BJ (cell line): ENCODE results near the gene TTLL11. TPM values are rescaled to one million over a fixed set of nuclear protein-coding genes. Genes with fewer than 3 reads are reported as not detected.

ENCODE experiments used
- CTCF ChIA-PET: fragments of 350-600 bp; formaldehyde crosslinking; extraction: SDS; loops from one replicate; lab custom pipeline; 2021; ENCODE audit warnings: antibody characterized with exemption, inconsistent platforms; lab: Yijun Ruan, JAX
- POLR2A ChIA-PET: fragments of 300-600 bp; sonication (Branson Sonifier 250); formaldehyde crosslinking; extraction: SDS; loops from one replicate; lab custom pipeline; 2021; ENCODE audit warnings: antibody characterized with exemption; lab: Charles Lee
- DNase-seq: peaks from one replicate; pipeline ENCODE4 v3.0.0-alpha.2; 2011; ENCODE audit warnings: low read depth
- H3K27me3 ChIP-seq: 2 replicates; pipeline ENCODE4 v1.6.0; 2011; ENCODE audit warnings: low read length; ENCODE audit not compliant: control insufficient read depth, insufficient read depth
- H3K36me3 ChIP-seq: 2 replicates; pipeline ENCODE4 v1.5.1; 2011; ENCODE audit warnings: low read length; ENCODE audit not compliant: control insufficient read depth, insufficient read depth
- H3K4me3 ChIP-seq: 2 replicates; pipeline ENCODE4 v1.5.1; 2011; ENCODE audit warnings: low read depth, mild to moderate bottlenecking, control low read depth, low read length
- polyA plus RNA-seq: library from polyadenylated mRNA; depleted of rRNA; stranded (reverse); fragments of >200 nt; gene quantifications from 2 replicates; pipeline ENCODE4 v1.2.3, GENCODE V29; 2011
- TF ChIP-seq, protein P1 (sequence below): IDR thresholded peaks from 2 replicates; pipeline ENCODE4 v1.5.1; 2011; ENCODE audit warnings: low read depth, mild to moderate bottlenecking, control low read depth, inconsistent platforms, low read length, moderate library complexity; ENCODE audit not compliant: insufficient read depth

The TTLL11 gene
- polyA plus RNA-seq, 1 experiment, result 5.6 TPM

DNA sequence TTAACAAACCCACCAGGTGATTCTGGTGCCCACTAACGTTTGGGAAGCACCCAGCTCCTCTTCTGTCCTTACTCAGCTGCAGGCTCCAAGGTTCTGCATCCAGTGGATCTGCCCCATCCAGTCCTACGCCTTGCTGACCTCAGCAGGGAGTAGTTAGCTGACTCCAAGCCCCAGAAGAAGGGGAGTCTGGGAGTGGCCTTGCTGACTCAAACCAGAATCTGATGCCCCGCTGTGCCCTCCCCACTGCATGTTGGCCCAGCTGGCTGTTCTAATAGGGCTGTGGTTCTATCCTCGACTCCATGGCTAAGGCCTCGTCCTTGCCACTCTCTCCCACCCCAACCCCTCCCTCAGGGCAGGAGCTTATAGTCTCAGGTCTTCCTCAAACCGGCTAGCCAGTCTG is 136.3 kb downstream of the TTLL11 start:
- H3K27me3 ChIP-seq, result no peaks in the 10 kb centered on the region
- CTCF ChIA-PET, result interaction anchor here (1.5 kb wide), 1 partner anchor 52 kb away, joined by 3 read pairs; no protein-coding TSS in a partner anchor
- POLR2A ChIA-PET, result no interaction called here
- TF ChIP-seq, protein P1, sequence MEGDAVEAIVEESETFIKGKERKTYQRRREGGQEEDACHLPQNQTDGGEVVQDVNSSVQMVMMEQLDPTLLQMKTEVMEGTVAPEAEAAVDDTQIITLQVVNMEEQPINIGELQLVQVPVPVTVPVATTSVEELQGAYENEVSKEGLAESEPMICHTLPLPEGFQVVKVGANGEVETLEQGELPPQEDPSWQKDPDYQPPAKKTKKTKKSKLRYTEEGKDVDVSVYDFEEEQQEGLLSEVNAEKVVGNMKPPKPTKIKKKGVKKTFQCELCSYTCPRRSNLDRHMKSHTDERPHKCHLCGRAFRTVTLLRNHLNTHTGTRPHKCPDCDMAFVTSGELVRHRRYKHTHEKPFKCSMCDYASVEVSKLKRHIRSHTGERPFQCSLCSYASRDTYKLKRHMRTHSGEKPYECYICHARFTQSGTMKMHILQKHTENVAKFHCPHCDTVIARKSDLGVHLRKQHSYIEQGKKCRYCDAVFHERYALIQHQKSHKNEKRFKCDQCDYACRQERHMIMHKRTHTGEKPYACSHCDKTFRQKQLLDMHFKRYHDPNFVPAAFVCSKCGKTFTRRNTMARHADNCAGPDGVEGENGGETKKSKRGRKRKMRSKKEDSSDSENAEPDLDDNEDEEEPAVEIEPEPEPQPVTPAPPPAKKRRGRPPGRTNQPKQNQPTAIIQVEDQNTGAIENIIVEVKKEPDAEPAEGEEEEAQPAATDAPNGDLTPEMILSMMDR, result no peak
- H3K36me3 ChIP-seq, result no peaks in the 10 kb centered on the region
- H3K4me3 ChIP-seq, result no peak overlapping the region
- DNase-seq, result no peak

- TF ChIP-seq, protein P1, result no peak
- POLR2A ChIA-PET, result no interaction called here
- Histone ChIP-seq H3K4me3 (no peak overlapping the region), H3K27me3 (no peaks in the 10 kb centered on the region), H3K36me3 (no peaks in the 10 kb centered on the region)
- no peak for DNase-seq
- CTCF ChIA-PET, result interaction anchor here (0.9 to 1.5 kb wide), 2 partner anchors 9 to 51 kb away, joined by 3 to 4 read pairs; no protein-coding TSS in a partner anchor
Observed at GRCh38 chr9:121955649-121956048, 137.5 kb downstream of the TTLL11 start.

DNA sequence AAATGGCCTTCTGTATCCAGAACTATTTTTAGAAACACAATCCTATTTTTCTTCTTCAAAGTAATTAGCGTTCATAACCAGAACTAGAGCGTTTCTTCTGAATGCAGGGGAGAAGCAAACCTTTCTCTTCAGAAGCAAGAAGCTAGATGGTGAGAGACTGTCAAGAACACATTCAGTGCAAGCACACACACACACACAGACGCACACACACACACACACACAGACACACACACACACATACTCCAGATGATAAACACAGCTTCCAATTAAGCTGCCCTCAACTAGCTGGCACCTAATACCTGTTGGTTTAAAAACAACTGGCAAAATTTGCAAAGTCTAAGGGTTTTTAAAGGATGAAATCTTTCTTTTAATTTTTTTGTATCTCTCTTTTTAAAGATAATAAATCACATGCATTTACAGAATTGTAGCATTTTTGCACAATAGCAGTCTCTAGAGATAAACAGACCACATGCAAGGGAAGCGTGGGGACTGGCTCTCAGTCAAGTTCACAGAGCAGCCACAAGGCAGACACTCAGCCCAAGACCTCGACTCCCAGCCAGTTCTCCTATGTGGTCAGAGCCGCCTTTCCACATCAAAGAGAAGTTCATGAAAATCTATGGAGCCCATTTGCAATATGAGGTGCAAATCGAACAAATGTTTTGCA is 138.5 kb downstream of the TTLL11 start:
- POLR2A ChIA-PET, result interaction anchor here (0.5 kb wide), 1 partner anchor 45 kb away, joined by 3 read pairs; no protein-coding TSS in a partner anchor
- CTCF ChIA-PET, result no interaction called here
- no peak overlapping the region for H3K4me3 ChIP-seq
- TF ChIP-seq, protein P1, result no peak
- DNase-seq, result no peak
- H3K36me3 ChIP-seq, result no peaks in the 10 kb centered on the region
- no peaks in the 10 kb centered on the region for H3K27me3 ChIP-seq

GRCh38 chr9:121952611-121953010 is 140.5 kb downstream of the TTLL11 start:
- Histone ChIP-seq H3K4me3 (no peak overlapping the region), H3K36me3 (no peaks in the 10 kb centered on the region), H3K27me3 (no peaks in the 10 kb centered on the region)
- POLR2A ChIA-PET, result no interaction called here
- DNase-seq, result no peak
- TF ChIP-seq, protein P1, result no peak
- CTCF ChIA-PET, result interaction anchor here (0.6 to 1.3 kb wide), 2 partner anchors 11 to 66 kb away, joined by 3 to 4 read pairs; no protein-coding TSS in a partner anchor

- DNase-seq, result no peak
- ChIA-PET CTCF (interaction anchor here (0.9 kb wide), 1 partner anchor 16 kb away, joined by 3 read pairs; no protein-coding TSS in a partner anchor), POLR2A (no interaction called here)
- H3K4me3 ChIP-seq, result no peak overlapping the region
- no peaks in the 10 kb centered on the region for H3K27me3 ChIP-seq
- TF ChIP-seq, protein P1, result no peak
- H3K36me3 ChIP-seq, result no peaks in the 10 kb centered on the region
Observed at GRCh38 chr9:121950866-121951265, 142.2 kb downstream of the TTLL11 start.
